ENCODE results near the gene KDM4B.

KDM4B gene

DNA sequence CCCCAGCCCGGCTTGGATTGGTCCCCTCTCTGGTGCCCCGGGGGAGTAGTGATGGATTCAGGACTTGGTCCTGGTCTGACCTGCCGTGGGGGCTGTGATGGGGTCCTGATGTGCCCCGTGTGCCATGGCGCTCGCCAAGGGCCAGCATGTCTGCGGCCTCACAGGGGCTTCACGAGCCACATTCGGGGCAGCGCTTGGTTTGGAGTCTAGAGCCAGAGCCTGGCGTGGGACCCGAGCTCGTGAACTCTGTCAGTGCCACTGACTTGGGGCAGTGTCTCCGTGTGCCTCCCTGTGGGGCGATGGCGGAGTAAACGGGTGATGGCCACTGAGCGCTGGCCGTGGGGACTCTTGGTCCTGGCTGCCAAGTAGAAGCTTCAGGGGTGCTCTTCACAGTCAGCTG lies 17.1 kb downstream of the KDM4B start:
- DNase-seq, result no peak

DNA sequence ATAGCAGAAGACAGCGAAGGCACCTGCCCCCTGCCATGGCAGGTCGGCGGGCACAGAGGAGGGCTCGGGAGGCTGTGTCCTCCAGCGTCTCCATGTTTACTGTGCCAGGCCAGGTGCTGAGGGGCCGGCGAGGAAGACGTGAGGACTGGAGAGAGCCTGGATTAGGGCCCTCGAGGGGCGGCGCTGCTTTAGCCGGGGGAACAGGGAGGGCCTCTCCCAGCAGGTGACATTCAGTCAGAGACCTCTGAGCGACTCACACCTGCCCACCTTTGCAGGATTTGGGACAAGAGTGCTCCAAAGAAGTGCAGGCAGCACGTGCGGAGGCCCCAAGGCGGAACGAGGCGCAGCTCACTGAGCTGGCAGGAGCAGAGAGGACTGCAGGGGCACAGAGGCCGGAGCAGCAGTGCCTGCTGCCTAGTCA lies 17.6 kb downstream of the KDM4B start:
- no peak for DNase-seq

DNA sequence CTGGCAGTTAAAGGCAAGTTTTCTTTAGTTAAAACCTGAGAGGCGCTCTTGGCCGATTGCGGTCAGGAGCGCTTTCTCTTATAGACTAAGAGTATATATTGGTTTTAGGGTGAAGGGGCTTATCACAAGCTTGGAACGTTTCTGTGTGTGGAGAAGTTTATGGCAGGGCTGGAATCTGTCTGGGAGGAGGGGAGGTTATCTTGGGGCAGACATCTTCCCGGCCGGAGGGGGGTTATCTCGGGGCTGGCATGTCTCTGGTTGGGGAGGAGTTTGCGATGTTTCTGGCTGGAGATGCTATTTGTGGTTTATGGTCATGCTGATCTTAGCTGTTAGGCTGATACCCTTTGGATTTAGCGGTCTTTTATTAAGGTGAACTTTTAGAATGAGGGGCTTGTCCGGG lies 18.3 kb downstream of the KDM4B start:
- DNase-seq, result no peak

DNA sequence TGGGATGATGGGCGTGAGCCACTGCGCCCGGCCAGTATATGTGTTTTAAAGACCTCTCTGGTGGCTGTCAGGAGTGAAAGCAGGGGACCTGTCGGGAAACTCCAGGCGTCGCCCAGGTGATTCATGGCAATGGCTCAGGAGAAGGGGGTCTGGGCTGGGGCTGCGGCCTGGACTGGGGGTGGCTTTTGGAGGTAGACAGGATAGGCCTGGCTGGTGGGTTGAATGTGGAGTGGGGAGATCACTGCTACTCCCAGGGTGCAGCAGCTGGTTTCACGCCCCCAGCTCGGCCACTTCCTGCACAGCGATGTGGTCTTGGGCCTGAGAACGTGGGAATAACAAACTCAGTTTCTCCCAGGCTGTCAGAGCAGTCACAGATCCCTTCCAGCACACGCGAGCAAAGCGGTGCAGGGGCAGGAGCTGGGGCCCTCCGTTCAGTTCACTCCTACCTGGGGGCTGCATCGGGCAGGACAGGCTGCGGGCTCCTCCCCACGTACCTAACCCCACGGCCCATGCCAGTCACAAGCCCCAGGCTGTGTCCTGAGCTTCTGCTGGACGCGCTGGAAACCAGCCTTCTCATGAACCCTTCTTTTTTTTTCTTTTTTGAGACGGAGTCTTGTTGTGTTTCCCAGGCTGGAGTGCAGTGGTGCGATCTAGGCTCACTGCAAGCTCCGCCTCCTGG lies 18.9 kb downstream of the KDM4B start:
- no peak for DNase-seq

DNA sequence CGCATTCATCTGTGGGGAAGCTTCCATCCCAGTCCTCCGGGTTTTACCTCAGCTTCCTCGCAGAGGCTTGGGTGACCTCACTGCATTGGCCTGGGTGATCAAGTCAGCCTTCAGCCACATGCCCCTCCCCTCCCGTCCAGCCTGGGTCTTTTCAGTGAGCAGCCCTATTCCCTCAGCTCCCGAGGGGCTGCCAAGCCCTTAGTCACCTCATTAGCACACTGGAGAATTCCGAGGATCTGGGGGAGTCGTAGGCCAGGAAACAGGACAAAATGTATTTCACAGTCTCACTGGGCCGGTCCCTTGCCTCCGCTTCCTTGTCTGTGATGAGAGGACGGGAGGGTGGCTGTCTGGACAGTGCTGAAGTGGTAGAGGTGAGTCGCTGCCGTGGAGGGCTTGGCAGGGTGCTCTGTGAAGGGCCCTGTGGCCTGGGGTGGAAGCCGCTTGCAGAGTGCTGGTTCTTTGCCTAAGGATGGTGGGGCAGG lies 19.9 kb downstream of the KDM4B start:
- no peak for DNase-seq

DNA sequence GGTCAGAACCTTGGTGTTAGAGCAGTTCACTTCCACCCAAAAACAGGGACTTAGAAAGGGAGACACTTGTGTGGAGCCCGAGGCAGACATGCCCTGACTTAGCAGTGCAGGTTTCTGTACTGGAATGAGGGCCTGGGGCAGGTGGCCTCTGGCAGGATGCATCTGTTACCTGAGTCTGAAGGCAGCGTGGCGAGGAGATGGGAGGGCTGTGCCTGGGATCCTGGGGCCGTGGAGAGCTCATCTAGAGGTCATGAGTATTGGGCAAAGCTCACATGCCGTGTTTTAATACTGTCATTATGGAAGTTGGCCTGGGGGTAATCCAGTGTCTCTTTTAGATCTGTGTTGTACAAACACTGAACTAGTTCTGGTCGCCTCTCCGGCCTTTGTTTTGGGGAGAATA lies 21.4 kb downstream of the KDM4B start:
- DNase-seq, result no peak

DNA sequence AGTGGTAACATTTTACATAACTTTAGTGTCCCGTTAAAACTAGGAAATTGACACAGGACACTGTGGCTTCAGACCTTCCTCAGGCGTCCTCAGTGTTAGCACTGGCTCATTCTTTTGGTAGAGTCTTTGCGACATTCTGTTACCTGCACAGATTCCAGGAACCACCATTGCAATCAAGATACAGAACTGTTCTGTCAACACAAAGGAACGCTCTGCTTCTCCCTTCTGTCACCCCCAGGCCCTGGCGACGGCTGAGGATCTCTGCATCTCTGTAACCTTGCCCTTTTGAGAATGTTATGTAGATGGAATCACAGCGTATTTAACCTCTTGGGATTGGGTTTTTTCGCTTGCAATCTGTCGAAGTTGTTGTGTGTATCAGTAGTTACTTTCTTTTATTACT lies 22.6 kb downstream of the KDM4B start:
- DNase-seq, result no peak

DNA sequence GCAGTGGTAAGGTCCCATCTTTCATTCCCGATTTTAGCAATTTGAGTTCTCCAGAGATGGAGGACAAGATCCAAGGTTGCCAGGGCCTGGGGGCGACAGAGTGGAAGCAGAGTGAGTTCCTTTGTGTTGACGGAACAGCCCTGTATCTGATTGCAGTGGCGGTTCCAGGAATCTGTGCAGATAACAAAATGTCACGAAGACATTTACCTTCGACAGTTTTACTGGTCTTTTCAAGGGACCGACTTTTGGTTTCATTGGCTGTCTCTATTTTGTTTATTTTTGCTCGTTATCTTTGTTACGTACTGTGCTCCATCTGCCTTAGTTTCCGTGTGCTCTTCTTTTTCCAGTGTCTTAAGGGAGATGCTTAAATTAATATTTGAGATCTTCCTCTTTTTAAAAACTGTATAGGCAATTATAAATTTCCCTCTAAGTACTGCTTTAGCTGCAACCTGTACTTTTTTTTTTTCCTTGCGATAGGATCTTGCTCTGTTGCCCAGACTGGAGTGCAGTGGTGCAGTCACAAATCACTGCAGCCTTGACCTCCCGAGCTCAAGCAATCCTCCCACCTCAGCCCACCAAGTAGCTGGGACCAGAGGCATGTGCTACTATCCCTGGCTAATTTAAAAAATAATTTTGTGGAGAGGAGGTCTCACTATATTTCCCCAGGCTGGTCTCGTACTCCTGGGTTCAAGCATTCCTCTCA lies 23.2 kb downstream of the KDM4B start:
- DNase-seq, result no peak

DNA sequence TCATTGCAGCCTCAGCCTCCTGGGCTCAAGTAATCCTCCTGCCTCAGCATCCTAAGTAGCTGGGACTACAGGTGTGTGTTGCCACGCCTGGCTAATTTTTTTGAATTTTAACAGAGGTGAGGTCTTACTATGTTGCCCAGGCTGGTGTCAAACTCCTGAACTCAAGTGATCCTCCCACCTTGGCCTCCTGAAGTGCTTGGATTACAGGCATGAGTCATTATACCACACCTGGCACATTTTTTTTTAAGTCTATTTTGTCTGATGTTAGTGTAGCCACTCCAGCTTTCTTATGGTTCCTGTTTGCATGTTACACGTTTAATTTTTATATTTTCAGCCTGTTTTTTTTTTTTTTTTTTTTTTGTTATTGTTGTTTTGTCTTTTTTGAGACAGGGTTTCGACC lies 24.8 kb downstream of the KDM4B start:
- DNase-seq, result no peak

DNA sequence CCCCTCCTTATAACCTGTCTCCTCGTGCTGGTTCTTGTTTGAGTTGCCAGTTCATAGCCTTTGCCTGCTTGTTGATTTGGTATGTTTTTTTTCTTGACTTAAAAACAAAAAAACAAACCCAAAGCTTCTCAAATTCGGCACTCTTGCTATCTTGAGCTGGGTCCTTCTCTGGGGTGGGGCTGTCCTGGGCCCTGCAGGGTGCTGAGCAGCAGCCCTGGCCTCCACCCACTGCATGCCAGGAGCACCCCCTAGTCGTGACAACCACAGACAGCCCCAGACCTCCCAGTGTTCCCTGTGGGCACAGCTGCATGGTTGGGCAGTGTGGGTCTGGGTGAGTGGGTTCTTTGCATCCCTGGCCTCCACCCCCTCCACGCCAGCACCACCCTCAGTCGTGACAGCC lies 27.8 kb downstream of the KDM4B start:
- DNase-seq, result no peak

DNA sequence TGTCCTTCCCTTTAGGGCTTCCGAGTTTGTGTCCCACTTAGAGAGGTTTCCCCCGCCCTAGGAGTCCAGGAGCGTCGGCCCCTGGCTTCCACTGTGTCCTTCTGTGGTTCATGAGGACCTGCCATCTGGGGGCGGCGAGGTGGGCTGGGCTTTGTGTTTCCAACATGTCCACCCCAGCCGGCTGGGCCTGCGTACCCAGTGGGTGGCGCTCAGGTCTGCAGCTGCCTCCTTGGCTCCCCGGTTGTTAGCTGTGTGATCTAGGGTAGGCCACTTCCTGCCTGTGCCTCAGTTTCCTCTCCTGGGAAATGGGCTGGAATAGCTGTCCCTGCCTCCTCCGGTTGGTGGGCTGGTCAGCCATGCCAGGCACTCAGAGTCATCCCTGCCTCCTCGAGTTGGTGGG lies 28.4 kb downstream of the KDM4B start:
- DNase-seq, result no peak

DNA sequence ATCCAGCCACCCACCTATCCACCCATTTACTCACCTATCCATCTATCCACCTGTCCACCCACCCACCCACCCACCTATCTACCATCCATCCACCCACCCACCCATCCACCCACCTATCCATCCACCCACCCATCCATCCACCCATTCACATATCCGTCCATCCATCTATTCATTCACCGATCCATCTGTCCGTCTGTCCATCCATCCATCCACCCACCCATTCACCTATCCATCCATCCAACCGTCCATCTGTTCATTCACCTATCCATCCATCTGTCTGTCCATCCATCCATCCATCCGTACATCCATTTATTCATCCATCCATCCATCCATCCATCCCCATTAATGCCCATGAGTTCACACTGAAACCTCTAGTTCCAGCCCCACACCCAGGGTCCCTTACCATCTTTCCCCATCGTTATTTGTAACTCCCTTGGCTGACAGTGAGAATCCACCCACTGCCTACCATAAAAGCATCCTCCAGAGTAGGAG lies 31.3 kb downstream of the KDM4B start:
- DNase-seq, result no peak

DNA sequence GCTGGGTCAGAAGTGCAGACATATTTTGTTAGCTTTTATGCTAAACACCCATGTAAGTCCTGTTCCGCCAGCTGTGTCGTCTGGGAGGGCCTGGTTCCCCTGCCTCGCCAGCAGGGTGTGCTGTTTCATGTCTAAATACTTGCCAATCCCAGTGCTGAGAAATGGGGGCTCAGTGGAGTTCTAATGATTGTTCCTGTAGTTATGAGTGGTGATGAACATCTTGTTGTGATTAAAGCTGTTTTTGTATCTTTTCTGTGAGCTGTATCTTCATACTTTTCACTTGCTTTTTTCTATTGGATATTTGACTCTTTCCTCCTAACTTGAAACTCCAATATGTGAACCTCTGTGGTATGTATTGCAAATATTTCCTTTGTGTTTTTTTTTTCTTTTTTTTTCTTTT lies 32.7 kb downstream of the KDM4B start:
- no peak for DNase-seq

DNA sequence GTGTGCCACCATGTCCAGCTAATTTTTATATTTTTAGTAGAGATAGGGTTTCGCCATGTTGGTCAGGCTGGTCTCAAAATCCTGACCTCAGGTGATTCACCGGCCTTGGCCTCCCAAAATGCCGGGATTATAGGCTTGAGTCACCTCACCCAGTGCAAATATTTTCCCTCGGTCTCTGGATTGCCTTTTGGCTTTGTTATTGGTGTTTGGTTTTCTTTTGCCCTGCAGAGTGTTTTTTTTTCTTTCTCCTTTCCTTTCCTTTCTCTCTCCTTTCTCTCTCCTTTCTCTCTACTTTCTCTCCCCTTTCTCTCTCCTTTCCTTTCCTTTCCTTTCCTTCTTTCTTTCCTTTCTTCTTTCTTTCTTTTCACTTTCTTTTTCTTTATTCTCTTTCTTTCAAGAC lies 33.2 kb downstream of the KDM4B start:
- DNase-seq, result no peak

DNA sequence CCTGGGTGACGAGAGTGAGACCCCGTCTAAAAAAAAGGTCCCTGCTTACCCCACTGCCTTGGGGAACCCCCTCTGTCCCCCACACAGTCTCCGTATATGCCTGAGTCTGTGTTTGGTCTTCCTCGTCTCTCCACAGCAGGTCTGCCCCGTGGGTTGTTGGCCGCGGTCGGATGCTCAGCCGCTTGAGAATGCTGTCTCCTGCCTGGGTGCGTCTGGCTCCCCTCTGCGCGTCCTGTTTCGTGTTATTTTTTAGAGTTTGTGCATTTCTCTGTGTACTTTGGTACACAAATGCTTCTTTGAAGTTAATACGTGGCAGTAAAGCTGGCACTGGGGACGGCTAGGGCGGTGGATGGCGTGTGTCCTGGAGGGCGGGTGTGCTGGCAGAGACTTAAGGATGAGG lies 34.9 kb downstream of the KDM4B start:
- no peak for DNase-seq

DNA sequence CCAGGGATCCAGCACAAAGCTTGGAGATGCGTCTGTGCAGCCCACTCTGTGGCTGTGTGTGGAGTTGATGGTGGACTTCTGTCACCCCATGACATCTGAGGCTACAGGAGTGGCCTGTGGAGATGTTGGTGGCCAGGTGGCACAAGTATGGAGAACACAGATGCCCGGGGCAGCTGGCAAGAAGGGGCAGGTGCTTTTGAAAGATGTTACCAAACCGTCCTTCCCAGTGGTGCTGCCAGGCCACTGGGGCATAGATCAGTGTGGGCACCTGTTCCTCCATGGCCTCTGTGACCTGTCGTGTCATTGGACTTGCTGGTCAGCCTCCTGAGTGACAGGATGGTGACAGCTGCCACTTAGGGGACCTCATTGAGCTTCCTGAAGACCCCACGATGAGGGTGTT lies 36.2 kb downstream of the KDM4B start:
- DNase-seq, result no peak

DNA sequence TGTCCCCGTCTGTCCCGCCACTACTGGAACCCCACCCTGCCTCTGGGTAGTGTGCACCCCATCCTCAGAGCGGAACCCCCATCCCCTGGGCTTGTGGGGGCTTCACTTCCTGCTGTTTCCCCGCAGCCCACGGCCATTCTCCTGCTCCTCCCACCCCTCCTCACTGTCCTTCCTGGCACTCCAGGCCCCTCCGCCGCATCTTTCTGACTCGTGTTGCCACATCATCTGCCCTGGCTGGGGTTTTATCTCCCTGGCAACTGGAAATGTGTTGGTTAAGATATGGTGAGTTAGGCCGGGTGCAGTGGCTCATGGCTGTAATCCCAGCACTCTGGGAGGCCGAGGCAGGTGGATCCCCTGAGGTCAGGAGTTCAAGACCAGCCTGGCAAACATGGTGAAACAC lies 37.3 kb downstream of the KDM4B start:
- no peak for DNase-seq

DNA sequence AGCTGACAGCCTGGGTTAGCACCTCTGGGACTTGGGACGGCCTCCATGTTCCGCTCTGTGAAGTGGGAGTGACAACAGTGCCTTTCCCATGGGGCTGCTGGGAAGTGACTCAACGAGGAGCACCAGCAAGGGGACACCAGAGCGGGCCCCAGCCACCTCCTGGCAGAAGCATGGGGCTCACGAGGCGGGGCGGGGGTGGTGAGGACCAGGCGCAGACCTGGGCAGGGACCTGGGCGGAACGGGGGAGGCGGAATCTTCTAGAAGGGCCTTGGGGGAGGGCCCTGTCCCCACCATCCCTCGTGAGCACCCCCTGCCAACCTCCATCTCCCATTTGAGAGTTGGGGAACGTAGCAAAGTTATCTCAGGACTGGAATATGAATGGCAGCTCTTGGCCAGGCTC lies 37.9 kb downstream of the KDM4B start:
- no peak for DNase-seq

DNA sequence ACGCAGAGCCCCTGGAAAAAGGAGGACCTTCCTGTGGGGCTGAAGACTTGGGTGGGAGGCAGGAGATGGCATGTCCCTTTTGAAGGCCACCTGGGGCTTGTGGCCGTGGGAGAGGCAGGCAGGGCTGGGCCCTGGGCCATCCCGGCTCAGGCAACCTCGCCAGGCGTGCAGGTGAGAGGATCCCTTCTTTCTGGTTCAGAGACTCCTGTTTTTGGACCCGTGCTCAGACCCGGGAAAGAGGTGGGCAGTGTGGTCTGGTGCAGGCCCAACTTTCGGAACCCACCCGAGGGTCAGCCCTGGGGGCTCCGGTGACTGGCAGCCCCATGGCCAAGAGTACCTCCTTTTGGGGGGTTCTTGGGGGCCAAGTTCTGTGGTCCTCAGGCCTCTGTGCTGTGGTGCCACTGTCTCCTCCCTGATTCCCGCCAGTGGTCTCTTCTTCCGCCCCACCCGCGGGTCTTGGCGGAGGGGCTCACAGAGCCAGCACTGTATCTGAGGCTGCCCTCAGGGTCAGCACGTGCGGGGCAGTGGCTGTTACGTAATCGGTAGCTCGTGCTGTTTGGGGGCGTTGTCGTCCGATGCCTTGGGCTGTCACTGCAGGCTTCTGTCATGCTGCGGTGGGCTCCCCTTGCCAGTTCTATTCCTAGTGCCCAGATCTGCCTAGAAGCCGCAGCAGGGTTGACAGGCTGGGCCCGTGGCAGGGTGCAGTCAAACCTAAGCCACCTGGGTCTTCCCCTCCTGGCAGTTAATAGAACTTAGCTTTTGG lies 42.7 kb downstream of the KDM4B start:
- no peak for DNase-seq

DNA sequence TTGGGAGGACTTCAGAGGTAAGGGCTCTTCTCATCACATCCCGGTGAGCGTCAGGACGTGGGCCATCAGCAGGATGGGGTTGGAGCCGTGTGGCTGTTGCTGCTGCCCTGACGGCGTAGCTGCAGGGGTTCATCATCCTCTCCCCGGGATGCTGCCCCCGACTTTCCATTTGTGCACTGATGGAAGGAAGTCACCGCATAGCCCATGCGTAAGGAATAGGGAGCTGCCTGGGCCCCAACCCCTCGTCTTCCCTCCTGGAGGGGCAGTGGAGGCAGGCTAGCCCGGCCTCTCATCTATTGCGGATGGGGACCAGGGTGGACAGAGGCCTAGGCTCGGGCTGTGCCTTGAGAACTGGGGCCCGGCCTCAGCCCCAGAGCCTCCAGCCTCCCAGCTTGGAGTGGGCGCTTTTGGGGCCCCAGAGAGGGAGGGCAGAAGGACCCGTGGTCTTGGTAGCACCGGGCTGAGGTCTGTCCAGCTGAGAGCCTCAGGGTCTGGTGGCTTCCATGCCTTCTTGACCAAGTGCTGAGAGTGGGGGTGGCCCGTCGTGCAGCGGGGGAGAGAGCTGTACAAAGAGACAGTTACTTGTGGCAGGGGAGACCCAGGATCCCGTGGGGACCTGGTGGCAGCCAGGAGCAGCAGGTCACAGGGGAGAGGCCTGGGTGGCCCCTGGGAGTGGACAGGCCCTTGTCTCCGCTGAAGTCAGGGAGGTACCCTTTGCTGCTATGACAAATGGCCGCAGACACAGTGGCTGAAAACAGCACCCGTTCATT lies 44.0 kb downstream of the KDM4B start:
- DNase-seq, result no peak

DNA sequence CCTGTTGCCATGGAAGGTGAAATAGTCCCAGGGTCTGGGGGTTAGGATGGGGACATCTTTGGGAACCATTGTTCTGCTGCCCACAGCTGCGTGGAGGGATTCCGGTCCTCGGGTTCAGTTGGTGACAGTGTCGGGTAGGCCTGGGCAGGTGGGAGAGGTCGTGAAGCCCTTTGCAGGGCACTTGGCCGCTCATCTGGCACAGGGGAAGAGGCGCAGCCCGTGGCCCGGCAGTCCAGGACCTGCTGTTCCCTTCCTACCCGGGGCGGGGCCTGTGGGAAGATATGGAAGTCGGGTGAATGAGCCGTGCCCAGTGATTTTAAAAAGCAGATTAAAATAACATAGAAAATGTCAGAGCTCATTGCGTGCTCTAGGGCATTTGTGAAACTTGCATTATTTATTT lies 44.8 kb downstream of the KDM4B start:
- DNase-seq, result no peak

DNA sequence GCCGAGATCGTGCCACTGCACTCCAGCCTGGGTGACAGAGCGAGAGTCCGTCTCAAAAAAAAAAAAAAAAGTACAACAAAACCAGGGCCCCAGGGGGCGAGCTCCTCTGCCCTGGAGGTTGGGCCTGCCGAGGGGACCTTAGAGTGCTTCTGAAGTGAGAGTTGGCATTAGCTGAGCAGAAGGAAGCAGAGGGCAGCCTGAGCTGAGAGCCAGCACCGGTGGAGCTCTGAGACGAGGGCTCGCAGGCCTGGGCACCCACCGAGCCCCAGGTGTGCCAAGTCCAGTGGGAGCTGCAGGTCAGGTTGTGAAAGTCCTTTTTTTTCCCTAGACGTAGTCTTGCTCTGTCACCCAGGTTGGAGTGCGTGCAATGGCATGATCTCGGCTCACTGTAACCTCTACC lies 46.0 kb downstream of the KDM4B start:
- no peak for DNase-seq

DNA sequence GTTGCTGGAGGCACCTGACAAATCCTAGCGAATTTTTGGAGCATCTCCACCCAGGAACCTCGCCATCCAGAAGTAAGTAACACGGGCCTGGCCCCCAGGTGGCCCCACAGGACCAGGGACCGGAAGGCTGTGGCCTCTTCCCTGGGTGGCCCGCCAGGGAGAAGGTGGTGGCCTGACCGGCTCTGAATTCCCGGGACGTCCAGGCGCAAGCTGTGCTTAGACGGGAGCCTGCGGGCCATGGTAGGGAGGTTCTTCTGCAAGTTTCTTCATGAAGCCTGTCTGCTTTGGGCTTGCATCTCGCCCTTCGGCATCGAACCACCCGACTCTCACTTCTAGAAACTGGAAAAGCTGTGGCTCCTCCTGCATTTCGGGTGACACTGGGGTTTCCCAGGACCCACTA lies 47.4 kb downstream of the KDM4B start:
- no peak for DNase-seq

Measured in activated effector memory CD4-positive, alpha-beta T cell treated with Interleukin-2 at 50 U/mL for 16 hours (primary cell).